ENCODE results near the gene ZDHHC17.

Gene ZDHHC17

DNA sequence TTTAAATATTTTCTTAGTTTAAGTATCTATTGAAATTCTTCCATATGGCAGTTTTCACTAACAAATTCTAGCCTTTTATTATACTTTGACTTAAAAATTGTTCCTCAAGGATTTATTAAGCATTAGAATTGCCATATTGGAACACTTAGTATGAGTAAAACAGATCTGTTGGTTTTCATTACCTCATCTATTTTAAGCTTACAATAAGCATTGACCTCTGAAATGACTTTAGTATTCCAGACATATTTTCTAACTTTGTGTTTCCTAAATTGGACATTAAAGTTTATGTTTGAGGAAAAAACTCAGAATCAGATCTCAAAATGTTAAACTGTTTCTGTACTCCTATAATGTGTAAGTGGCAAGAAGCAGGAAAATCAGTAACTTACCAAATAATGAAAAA, 66.5 kb downstream of the ZDHHC17 start:
- peak; percentile 21 for DNase-seq

DNA sequence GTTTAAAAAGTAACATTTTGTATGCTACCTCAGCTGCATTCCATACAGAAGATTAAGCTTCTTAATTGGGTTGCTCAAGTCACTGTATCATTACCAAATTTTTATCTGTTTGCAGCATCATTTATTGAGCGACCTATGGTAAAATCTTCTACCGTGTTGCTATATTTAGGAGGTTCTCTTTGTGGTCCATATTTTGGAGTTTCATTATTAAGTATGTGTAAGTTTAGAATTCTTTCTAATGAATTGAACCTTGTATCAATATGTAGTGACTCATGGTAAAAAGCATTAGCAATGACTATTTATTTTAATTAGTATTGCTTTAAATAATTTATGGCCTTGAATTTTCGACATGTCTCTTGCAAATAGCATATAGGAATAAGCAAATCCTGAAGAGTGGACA, 72.7 kb downstream of the ZDHHC17 start:
- DNase-seq = no peak

GRCh38 chr12:76847260-76847659, 83.3 kb downstream of the ZDHHC17 start:
- no peak for DNase-seq

DNA sequence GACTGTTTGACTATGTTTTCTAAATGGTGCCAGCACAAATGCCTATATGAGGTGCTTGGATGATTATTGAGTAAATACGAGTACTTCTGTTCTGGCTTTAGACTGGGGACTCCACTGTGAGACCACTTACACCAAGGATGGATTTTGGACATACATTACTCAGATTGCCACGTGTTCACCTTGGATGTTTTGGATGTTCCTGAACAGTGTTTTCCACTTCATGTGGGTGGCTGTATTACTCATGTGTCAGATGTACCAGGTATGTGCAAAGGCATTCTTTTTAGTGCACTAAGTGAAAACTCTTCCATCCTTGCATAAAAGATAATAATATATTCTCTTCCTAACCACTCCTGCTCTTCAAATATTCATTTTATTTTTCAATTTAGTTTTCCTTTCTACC, 84.2 kb downstream of the ZDHHC17 start:
- DNase-seq = no peak

GRCh38 chr12:76852106-76852505, 88.2 kb downstream of the ZDHHC17 start:
- peak; percentile 49 for DNase-seq

- peak; percentile 79 for DNase-seq
Observed at GRCh38 chr12:76855271-76855670, 91.4 kb downstream of the ZDHHC17 start.

DNA sequence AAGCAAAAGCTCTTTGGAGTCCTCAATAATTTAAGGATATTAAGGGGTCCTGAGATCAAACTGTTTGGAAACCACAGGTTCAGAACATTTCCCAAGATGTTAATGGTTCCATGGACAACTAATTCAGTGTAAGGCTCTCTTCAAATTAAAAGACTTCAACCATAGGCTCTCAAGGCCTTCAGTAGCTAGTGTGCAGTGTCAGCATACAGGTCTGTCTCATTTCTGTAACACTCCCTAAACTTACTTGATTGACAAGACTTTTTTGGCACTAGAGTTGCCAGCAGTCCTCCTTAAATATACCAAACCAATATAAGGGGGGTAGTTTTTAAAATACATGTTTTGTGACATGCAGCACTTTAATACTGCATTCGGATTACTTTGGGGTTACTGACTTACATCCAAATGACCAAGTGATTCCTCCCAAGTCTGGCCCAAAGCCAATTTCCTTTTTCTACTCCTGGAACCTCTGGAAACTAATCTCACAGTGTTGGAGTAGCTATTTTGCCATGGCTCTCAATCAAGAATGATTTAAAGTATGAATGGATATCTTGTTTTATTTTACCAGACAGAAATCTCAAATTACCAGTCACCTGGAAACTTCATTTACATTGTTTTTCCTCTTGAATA, 92.2 kb downstream of the ZDHHC17 start:
- DNase-seq = no peak

DNA sequence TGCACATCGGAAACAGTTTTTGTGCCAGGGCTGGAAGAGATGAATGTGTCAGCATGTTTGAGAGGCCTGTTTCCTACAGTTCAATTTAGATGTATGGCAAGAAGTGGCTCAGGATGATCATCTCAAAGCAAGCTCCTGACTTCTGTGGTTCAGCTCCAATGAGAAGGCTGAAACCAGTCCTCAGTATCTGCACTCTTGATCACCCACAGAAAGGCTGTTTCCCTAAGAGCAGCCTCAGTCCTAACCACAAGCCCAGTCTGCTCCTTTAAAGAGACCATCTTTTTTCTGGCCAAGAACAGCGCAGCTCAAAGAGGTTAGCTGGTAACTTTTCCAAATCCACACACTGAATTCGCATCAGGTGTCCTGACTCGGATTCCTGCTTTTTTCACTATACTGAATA, 95.7 kb downstream of the ZDHHC17 start:
- DNase-seq = no peak

DNA sequence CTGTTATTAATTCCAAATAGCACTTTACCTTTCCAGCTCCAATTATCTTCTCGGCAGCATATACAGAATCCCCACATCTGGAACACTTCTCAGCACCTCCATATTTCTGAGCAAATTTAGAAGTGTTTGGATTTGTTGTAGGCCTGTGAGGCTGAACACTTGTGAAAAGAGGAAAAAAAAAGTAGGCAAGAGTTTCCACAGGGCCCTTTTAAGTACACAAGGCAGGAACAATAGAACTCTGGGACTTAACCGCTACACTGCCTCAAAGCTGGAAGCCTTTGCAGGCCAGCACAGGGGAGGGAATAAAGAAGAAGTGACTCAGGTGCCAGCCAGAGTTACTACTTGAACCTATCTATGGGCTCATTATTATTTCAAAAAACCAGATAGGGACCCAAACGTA, 96.3 kb downstream of the ZDHHC17 start:
- DNase-seq = no peak

GRCh38 chr12:76863005-76863670, 99.2 kb downstream of the ZDHHC17 start:
- DNase-seq = peak; percentile 98

- peak; percentile 96 for DNase-seq
Observed at GRCh38 chr12:76863837-76864236, 99.9 kb downstream of the ZDHHC17 start.

GRCh38 chr12:76864791-76865400, 101.0 kb downstream of the ZDHHC17 start:
- peak; percentile 81 for DNase-seq

GRCh38 chr12:76866151-76866567, 102.2 kb downstream of the ZDHHC17 start:
- peak; percentile 65 for DNase-seq

DNA sequence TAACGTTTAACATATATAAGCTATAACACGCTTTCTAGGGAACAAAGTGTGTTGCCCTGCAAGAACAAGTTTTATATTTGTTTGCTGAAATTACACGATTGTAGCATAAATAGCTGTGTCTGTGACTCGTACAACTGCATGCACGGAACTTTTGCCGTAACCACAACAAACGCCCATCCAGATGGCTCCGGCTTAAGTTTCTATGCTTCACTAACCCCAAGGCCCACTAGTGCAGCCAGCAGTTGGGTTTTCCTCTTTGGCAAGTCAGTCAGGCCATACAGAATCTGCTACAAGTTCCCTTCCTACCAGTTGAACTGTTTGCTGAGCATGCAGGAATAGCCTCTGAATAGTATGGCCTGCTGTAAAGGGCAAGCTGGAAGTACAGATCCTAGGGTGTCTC, 102.8 kb downstream of the ZDHHC17 start:
- peak; percentile 86 for DNase-seq

- no peak for DNase-seq
Observed at GRCh38 chr12:76871082-76871481, 107.2 kb downstream of the ZDHHC17 start.

GRCh38 chr12:76871742-76872141, 107.8 kb downstream of the ZDHHC17 start:
- peak; percentile 72 for DNase-seq

GRCh38 chr12:76872415-76872814, 108.5 kb downstream of the ZDHHC17 start:
- DNase-seq = no peak

GRCh38 chr12:76874027-76874426, 110.1 kb downstream of the ZDHHC17 start:
- DNase-seq = no peak

DNA sequence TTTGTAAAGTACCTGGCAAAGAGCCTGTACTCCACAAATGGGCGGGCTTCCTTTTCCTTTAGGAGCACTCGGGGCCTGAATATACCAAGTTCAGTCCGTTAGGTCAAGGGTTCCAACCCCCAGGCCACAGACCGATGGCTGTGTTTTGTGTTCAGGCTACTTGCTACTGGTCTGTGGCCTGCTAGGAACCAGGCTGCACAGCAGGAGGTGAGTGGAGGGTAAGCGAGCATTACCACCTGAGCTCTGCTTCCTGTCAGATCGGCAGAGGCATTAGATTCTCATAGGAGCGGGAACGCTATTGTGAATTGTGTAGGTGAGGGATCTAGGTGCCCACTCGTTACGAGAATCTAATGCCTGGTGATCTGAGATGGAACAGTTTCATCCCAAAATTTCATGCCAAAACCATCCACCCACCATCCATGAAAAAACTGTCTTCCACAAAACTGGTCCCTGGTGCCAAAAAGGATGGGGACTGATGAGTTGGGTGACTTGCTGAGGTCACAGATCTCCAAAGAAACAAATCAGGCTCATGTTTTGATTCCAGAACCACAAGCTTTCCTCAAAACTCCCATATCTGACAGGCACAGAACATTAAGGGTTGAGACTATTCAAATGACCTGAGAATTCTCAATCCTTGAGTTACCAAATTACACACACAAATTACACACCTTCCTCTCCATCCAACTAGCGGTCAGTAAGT, 110.7 kb downstream of the ZDHHC17 start:
- no peak for DNase-seq

DNA sequence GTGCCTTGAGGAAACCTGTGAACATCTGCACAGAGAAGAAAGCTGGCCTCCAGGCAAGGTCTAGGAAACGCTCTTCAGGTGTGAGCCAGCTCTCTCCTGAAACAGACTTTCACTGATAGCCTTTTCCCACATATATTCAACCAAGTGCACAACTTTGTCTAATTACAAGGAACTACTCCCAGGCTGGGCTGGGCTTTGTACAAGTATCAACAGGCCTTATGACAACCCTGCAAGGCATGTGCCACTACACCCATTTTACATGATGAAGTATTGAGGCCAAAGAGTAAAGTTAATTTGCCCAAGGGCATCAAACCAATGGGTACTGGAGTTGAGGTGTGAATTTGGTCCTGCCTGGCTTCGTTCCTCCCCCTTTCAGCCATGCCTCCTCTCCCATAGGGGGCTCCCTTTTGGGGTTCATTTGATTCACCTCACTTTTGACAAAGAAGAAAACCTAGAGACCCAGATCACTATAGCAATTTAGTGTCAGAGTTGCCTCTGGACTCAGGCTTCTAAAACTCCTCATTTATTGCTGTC, 112.8 kb downstream of the ZDHHC17 start:
- DNase-seq = no peak

GRCh38 chr12:76878099-76878898, 114.4 kb downstream of the ZDHHC17 start:
- DNase-seq = peak; percentile 50

Data from fibroblast of skin of abdomen (primary cell).